HL-60 (cell line): ENCODE data around the gene IL22RA1.

Experiments used
- GABPA ChIP-seq: IDR thresholded peaks from 2 replicates; pipeline ENCODE4 v1.6.1; 2012; ENCODE audit warnings: low read depth
- POLR2AphosphoS5 ChIP-seq: IDR thresholded peaks from 2 replicates; pipeline ENCODE4 v1.6.1; 2012; ENCODE audit warnings: low read depth
- REST ChIP-seq: IDR thresholded peaks from 2 replicates; pipeline ENCODE4 v1.6.1; 2012; ENCODE audit warnings: low read depth; ENCODE audit not compliant: insufficient replicate concordance
- SPI1 ChIP-seq: IDR thresholded peaks from 2 replicates; pipeline ENCODE4 v1.6.1; 2012; ENCODE audit warnings: low read depth, mild to moderate bottlenecking, borderline replicate concordance
- TF ChIP-seq, protein P1 (sequence below): IDR thresholded peaks from one replicate; pipeline ENCODE4 v1.5.1; 2011; ENCODE audit warnings: low read length, control low read depth, inconsistent platforms; ENCODE audit not compliant: insufficient read depth

- no peak for TF ChIP-seq POLR2AphosphoS5
- TF ChIP-seq, protein P1, sequence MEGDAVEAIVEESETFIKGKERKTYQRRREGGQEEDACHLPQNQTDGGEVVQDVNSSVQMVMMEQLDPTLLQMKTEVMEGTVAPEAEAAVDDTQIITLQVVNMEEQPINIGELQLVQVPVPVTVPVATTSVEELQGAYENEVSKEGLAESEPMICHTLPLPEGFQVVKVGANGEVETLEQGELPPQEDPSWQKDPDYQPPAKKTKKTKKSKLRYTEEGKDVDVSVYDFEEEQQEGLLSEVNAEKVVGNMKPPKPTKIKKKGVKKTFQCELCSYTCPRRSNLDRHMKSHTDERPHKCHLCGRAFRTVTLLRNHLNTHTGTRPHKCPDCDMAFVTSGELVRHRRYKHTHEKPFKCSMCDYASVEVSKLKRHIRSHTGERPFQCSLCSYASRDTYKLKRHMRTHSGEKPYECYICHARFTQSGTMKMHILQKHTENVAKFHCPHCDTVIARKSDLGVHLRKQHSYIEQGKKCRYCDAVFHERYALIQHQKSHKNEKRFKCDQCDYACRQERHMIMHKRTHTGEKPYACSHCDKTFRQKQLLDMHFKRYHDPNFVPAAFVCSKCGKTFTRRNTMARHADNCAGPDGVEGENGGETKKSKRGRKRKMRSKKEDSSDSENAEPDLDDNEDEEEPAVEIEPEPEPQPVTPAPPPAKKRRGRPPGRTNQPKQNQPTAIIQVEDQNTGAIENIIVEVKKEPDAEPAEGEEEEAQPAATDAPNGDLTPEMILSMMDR, result no peak
- no peak for TF ChIP-seq GABPA
- no peak for TF ChIP-seq REST
- TF ChIP-seq SPI1, result no peak
Measured at GRCh38 chr1:24189528-24189927, 46.6 kb upstream of the IL22RA1 start.
